GM21619 (cell line): ENCODE results near the gene IL1R1.
"Not testable (repeated sequence)": the region's sequence is repeated elsewhere in the genome, so short reads cannot be mapped to it uniquely, and the experiment has no call there.

ENCODE experiments used
- ATAC-seq: cut with Tn5 transposase; IDR thresholded peaks from one replicate; pipeline ENCODE4 v1.9.1; 2021; ENCODE audit not compliant: unreplicated experiment

Gene IL1R1

DNA sequence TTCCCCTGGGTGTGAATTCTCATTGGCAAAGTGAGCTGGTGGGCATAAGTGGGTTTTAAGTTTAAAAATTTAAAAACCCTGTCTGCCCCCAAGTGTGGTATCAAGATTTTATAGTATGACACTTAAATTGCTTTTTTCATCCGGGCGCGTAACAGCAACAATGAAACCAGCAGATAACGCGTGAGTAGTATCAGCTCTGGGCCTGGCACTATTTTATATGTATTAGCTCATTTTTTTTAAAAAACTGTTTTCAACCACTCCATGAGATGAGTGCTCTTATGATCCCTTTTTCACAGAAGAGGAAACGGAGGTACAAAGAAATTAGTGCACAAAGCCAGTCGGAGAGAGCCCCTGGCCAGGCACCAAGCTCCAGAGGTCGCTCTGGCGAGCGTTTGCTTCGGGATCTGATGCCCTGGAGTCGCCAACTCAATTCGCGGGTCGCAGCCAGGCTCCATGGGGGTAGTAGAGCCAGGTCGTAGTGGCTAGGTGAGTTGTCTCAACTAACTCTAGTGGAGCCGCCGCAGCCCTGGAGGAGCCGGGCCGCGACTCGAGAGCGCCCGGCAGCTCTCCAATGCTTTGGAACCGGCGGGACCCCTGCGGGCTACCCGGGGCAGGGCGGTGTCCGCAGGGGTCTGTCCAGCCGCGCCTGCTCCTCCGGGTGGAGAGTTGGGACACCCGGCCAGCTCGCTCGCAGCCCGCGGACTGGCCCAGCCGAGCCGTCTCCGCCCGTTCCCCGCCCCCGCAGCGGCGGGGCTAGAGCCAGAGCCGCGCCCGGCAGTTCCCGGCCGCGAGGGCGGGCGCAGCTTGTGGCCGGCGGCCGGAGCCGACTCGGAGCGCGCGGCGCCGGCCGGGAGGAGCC lies at the start of gene IL1R1:
TSS of gene IL1R1 (plus strand) at position 777 of the 859 bp plus-strand sequence. CDS start 14,979 bp downstream, outside the sequence.
- ATAC-seq = no peak

- ATAC-seq = no peak
Measured at GRCh38 chr2:102093662-102094061, 48.9 kb upstream of the IL1R1 start.

DNA sequence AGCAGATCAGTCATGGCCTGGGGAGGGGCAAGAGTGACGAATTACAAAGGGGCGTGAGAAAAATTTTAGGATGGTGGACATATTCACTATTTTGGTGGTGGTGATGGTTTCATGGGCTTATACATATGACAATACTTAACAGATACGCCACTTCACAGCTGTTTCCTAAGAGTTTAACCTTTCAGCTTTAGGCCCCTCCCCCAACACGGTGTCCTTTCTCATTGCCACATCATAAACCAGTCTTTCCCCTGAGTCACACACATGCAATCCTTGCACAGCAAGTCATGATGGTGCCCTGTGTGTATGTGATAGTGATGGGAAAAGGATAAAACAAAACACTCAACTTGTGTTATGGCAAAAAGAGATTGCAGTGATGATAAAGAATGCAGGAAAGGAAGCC lies 47.6 kb upstream of the IL1R1 start:
- no peak for ATAC-seq

DNA sequence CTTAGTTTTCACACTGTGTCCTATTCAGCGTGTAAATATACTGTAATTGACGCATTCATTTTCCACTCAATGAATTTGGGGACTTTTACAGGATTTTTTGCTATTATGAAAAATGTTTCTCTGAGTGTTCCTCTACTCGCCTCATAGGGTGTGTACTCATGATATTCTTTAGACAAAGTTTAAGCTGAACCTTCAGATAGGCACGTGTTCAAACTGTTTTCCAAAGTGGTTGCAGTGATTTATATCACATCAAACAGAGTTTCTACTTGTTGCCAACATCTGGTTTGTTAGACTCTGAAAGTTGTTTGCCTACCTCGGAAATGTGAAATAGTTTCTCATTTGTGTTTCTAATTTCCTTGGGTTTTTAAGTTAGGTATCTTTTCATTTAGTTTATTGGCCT lies 46.4 kb upstream of the IL1R1 start:
- ATAC-seq = no peak

GRCh38 chr2:102098756-102099155 lies 43.8 kb upstream of the IL1R1 start:
- ATAC-seq = no peak

GRCh38 chr2:102099536-102100298 lies 42.8 kb upstream of the IL1R1 start:
- no peak for ATAC-seq

- no peak for ATAC-seq
Measured at GRCh38 chr2:102100371-102101096, 42.0 kb upstream of the IL1R1 start.

DNA sequence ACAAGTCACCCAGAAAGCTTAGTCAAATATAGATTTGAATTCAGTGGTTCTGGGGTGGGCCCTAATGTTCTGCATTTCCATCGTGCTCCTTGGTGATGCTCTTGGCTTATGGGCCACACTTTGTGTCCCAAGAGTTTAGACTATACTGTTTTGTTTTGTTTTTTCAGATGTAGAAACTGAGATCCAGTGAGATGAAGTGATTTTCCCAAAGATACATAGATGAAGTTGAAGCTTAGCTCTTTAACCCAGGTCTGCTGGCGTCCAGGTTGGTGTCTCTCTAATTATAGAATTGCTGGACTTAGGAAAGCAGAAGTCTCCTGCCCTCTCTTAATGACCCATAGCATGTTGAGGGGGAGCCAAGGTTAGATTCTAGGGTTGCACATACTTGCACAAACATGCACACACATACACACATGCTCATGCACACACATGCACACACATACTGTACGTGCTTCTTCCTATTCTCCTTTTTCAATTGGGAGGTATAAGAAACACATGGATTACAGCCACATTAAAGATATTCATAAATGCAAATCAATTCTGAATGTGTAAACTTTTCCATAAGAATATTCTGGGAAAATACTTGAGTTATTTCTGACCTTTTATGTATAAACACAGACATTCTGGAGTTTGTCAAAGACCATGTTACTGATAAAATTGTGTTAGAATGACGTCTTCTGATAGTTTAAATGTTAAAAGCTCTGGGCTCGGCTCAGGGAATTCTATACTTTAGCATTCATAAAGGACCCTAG lies 41.3 kb upstream of the IL1R1 start:
- ATAC-seq = no peak

DNA sequence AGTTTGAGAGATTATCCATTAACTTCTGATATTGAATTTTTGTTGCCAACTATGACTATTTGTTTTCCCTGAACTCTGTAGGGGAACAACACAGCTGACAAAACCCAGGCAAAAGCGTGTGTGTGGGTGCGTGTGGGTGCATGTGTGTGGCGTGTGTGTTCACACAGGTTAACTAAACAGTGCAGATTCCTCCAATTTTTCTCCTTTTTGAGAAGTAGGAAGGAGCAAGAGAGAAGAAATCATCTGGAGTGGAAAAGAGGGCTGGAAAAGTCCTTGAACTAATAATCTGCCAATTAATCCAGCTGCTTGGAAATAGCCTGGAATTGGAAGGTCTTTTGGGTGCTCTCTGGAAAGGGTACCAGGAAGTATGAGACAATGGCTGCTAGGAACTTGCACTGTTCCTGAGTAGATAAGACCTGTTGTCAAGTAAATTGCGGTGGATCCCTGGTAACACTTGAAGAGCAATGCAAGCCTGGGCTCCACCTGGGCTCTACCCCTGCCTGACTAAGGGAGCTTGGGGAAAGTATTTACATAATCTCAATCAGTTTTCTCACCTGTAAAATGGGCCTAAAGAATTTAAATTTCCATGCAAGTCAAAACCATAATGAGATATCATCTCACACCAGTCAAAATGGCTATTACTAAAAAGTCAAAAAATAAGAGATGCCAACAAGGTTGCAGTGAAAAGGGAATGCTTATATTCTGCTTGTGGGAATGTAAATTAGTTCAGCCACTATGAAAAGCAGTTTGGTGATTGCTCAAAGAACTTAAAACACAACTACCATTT lies 40.5 kb upstream of the IL1R1 start:
- no peak for ATAC-seq

GRCh38 chr2:102102636-102102948 lies 40.0 kb upstream of the IL1R1 start:
- ATAC-seq = not testable (repeated sequence)

- ATAC-seq = no peak
Measured at GRCh38 chr2:102103284-102103683, 39.3 kb upstream of the IL1R1 start.

DNA sequence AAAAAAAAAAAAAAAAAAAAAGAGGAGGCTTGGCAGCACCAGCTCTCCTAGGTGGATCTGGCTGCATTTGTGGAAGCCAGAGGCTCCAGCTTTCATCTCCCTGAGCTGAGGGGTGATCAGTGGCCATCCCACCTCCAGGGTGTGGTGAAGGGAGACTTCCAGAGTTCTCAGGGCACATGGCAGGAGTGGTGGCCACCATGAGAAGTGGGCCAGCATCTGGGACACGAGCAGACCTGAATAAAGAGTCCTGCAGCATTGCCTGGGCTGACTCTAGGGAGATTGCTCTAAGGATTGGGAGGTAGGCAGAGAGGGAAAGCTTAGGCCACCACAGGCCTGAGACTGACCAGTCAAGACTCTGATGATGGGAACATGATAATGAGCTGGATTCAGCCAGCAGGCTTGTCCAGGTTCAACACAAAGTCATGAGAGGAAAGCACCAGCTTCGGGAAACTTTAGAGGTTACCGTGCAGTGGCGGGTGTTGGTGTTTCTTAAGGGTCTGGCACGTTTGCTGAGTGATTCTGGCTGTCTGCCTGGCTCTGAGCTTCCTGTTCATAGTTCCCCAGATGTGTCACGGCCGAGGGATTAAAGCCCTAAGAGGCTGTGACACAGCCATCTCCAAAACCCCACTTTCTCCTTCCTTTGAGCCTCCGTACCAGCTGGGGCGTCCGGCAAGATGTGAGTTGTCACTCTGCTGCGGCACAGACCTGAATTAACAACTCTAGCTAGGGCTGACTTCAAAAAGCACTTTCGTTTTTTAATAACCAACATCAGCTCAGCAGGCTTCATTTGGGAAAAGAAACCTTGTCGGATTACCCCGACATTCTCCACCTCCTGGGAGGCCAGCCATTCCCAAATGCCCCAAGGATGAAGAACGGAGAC lies 38.3 kb upstream of the IL1R1 start:
- peak; percentile 81 for ATAC-seq

DNA sequence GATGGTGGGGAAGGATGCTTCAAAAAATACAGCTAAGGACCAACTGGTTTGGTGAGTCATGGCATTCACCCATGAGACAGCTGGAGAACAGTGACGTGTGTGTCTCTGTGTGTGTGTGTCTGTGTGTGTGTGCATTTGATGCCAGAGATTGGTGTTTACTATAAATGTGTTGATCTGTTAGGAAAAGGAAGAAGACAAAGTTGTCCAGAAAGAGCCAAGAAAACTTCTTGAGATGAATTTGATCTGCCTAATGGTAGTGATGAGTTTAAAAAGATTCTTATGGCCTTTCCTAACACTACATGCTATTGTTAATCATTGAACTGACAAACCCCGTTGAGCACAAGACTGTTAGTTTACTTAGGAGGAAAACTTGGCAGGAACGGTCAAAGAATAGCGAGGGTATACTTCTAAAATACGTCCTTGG lies 36.4 kb upstream of the IL1R1 start:
- no peak for ATAC-seq

GRCh38 chr2:102106813-102107740 lies 35.5 kb upstream of the IL1R1 start:
- not testable (repeated sequence) for ATAC-seq

DNA sequence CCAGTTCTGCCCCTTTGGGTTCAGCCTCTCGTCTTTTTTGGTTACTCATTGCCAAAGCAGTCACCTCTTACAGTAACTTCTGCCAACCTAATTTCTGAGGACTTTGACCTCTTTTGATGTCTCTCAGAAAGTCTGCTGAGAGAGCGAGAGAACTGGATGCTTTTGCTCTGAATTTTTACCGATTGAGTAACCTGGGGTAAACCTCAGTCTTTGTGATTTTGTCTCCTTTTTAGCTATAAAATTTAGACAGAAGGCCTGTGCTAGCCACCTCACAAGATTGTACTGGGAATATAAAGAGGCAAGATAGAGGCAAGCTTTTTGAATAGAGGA lies 34.8 kb upstream of the IL1R1 start:
- ATAC-seq = no peak

- ATAC-seq = no peak
Measured at GRCh38 chr2:102109016-102109415, 33.5 kb upstream of the IL1R1 start.

- ATAC-seq = no peak
Measured at GRCh38 chr2:102110171-102110570, 32.4 kb upstream of the IL1R1 start.
